Body of pancreas (tissue), 4 donors: ENCODE measurements around the gene NPM3.

ENCODE experiments used
- CTCF ChIP-seq, 7 experiments: fragments of 450-650 bp in 4 of 7; fragments of 200-600 bp in 3 of 7; sonication (generic) in 3 of 7; IDR thresholded peaks; one replicate each; pipeline ENCODE4 v1.5.1; 2016 to 2019; ENCODE audit warnings: antibody characterized with exemption in 7 of 7
- POLR2A ChIP-seq, 3 donors: fragments of 450-650 bp; IDR thresholded peaks; one replicate each; pipeline ENCODE4 v1.6.1; 2016; ENCODE audit warnings: antibody characterized with exemption in 3 of 3, mild to moderate bottlenecking in 2 of 3

DNA sequence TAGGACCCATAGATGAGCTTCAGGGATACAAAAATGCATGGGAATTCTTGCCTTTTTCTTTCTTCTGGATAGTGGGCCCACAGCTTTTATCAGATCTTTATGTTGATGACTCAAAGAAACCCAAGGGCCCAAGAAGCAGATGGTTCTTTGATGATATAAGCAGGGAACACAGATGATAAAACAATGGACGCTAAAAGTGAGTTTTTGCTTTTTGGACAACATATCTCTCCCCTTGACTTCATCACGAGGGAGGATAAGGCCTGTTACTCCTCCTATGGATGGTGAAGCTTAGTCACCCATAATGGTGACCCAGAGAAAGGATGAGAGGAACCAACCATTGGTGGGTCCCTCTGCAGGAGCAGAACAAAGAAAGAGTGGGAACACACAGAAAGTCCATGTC is 41.5 kb upstream of the NPM3 start:
- no peak for TF ChIP-seq CTCF (IDR thresholded peaks at IDR 0.05)
- no peak for TF ChIP-seq POLR2A (IDR thresholded peaks at IDR 0.05)
